Measurements from ENCODE around the gene GLTP.

GLTP gene

GRCh38 chr12:109827566-109828550 lies 52.5 kb downstream of the GLTP start:
- peak; percentile 97 for FAIRE-seq
- no peak for DNase-seq (ENCODE audit: insufficient read length, low spot score)

GRCh38 chr12:109827080-109827479 lies 53.3 kb downstream of the GLTP start:
- no peak for FAIRE-seq
- no peak for DNase-seq (ENCODE audit: insufficient read length, low spot score)

GRCh38 chr12:109824731-109825130 lies 55.6 kb downstream of the GLTP start:
- FAIRE-seq (no peak), DNase-seq (ENCODE audit: insufficient read length, low spot score) (no peak)

- FAIRE-seq (no peak), DNase-seq (ENCODE audit: insufficient read length, low spot score) (no peak)
Measured at GRCh38 chr12:109822951-109823411, 57.4 kb downstream of the GLTP start.

GRCh38 chr12:109822416-109822815 lies 57.9 kb downstream of the GLTP start:
- FAIRE-seq (no peak), DNase-seq (ENCODE audit: insufficient read length, low spot score) (no peak)

GRCh38 chr12:109821968-109822367 lies 58.4 kb downstream of the GLTP start:
- FAIRE-seq (no peak), DNase-seq (ENCODE audit: insufficient read length, low spot score) (no peak)

GRCh38 chr12:109820816-109821381 lies 59.4 kb downstream of the GLTP start:
- DNase-seq (ENCODE audit: insufficient read length, low spot score) (peak; percentile 73), FAIRE-seq (no peak)

DNA sequence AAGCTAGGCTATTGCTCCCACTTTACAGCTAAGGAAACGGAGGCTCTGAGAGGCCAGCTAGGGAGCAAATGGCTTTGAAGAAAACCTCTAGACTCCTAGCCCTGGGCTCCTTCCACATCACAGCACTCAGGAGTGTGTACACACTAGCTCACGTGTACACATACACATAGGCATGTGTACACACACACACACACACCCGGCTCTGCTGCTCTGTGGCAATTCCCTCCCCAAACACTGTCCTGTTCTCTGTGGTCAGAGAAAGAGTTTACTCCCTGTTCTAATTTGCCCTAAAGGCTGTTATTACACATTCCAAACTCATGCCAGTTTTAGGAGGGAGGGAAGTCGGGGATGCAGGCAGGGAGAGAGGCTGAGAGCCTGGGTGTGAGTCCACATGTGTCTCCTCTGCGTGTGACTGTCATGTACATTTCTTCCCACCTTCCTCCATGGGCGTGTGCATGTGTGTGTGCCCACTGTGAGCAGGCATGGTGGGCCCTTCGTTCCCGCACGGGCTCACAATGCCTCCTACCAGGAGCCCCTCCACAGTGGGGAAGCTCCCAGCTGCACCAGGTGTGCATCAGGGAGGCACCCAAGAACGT lies 61.3 kb downstream of the GLTP start:
- DNase-seq (ENCODE audit: insufficient read length, low spot score) (peak; percentile 65), FAIRE-seq (peak; percentile 77)

GRCh38 chr12:109818253-109818652 lies 62.1 kb downstream of the GLTP start:
- DNase-seq (ENCODE audit: insufficient read length, low spot score) = no peak
- no peak for FAIRE-seq

DNA sequence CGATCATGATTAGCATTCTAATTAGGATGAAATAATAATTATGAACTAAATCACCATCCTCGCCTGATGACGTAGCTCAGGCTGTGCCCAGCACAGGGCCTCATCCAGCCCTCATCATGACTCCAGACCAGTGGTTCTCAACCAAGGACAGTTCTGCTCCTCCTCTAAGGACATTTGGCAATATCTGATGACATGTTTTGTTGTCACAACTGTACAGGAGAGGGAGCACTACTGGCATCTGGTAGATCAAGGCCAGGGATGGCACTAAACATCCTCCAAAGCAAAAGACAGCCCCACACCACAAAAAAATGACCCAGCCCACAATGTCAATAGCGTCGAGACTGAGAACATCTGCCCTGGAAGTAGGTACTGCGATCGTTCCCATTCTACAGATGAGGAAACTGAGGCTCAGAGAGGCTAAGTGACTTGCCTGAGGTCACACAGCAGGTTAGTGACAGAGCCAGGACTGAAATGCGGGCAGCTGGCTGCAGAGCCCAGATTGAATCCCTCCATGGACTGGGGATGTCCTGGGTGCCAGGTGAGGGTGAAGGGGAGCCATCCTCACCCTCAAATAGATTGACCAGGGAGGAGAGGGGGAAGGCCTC lies 62.6 kb downstream of the GLTP start:
- DNase-seq (ENCODE audit: insufficient read length, low spot score) (no peak), FAIRE-seq (no peak)

- no peak for FAIRE-seq
- no peak for DNase-seq (ENCODE audit: insufficient read length, low spot score)
Measured at GRCh38 chr12:109816870-109817269, 63.5 kb downstream of the GLTP start.

GRCh38 chr12:109815757-109816617 lies 64.4 kb downstream of the GLTP start:
- FAIRE-seq (no peak), DNase-seq (ENCODE audit: insufficient read length, low spot score) (no peak)

GRCh38 chr12:109815225-109815624 lies 65.1 kb downstream of the GLTP start:
- FAIRE-seq = no peak

DNA sequence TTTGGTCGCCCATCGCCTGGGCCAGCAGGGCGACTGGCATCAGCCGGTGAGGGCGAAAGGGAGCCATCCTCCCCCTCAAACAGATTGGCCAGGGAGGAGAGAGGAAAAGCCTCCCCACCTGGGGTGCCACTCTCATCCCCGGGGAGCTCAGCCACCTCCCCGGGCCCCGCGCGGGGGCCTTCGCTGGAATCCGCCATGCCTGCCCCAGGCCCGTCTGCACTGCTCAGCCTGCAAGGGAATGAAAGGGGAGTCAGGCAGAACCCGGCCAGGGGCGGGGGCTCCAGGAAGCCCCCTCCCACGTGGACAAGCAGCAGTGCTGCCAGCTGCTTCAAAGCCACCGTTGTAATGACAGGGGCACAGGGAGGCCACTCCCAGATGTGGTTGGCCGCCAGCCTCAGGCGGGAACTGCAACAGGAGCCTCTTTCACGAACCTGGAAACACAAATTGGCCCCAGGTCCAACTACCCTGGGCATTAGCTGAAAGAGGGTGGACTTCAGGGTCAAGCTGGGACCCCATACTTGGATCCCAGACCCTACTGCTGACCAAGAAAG lies 65.7 kb downstream of the GLTP start:
- no peak for FAIRE-seq
- DNase-seq (ENCODE audit: insufficient read length, low spot score) = no peak

More at GRCh38 chr12:109815225-109815624, 65.1 kb downstream of the GLTP start:
- DNase-seq (ENCODE audit: insufficient read length, low spot score) = no peak

GRCh38 chr12:109813810-109814416 lies 66.4 kb downstream of the GLTP start:
- peak; percentile 69 for FAIRE-seq
- DNase-seq (ENCODE audit: insufficient read length, low spot score) = no peak

- FAIRE-seq = no peak
- DNase-seq (ENCODE audit: insufficient read length, low spot score) = no peak
Measured at GRCh38 chr12:109811624-109811995, 68.7 kb downstream of the GLTP start.

- FAIRE-seq (no peak), DNase-seq (ENCODE audit: insufficient read length, low spot score) (no peak)
Measured at GRCh38 chr12:109810954-109811623, 69.3 kb downstream of the GLTP start.

GRCh38 chr12:109808876-109809646 lies 71.3 kb downstream of the GLTP start:
- peak; percentile 23 for FAIRE-seq
- no peak for DNase-seq (ENCODE audit: insufficient read length, low spot score)
